ENCODE measurements around the gene SESTD1. TPM values are rescaled to one million over a fixed set of nuclear protein-coding genes. Genes with fewer than 3 reads are reported as not detected.
"Not testable (repeated sequence)": the region's sequence is repeated elsewhere in the genome, so short reads cannot be mapped to it uniquely, and the experiment has no call there.

The SESTD1 gene
- total RNA-seq, 1 donor from 2014 or later: 17.9 TPM

GRCh38 chr2:179222076-179222475, 42.6 kb downstream of the SESTD1 start:
- no peaks in the 10 kb centered on the region for H3K36me3 ChIP-seq (ENCODE audit: control insufficient read depth, insufficient read depth, low read length)
- no peak for TF ChIP-seq CTCF (IDR thresholded peaks at IDR 0.05; ENCODE audit: insufficient read depth, low read length, poor library complexity, severe bottlenecking)
- H3K4me3 ChIP-seq (ENCODE audit: low read depth, low read length): no peak overlapping the region
- H3K27me3 ChIP-seq (ENCODE audit: control insufficient read depth, insufficient read depth, low read length): no peaks in the 10 kb centered on the region
- DNase-seq (ENCODE audit: low read depth): no peak

GRCh38 chr2:179218848-179219594, 45.6 kb downstream of the SESTD1 start:
- TF ChIP-seq CTCF (IDR thresholded peaks at IDR 0.05; ENCODE audit: insufficient read depth, low read length, poor library complexity, severe bottlenecking): peak; percentile 83
- no peak overlapping the region for H3K4me3 ChIP-seq (ENCODE audit: low read depth, low read length)
- DNase-seq (ENCODE audit: low read depth): peak; percentile 50
- no peaks in the 10 kb centered on the region for H3K36me3 ChIP-seq (ENCODE audit: control insufficient read depth, insufficient read depth, low read length)
- no peaks in the 10 kb centered on the region for H3K27me3 ChIP-seq (ENCODE audit: control insufficient read depth, insufficient read depth, low read length)

- not testable (repeated sequence) for H3K36me3 ChIP-seq (ENCODE audit: control insufficient read depth, insufficient read depth, low read length); H3K27me3 ChIP-seq (ENCODE audit: control insufficient read depth, insufficient read depth, low read length); H3K4me3 ChIP-seq (ENCODE audit: low read depth, low read length); DNase-seq (ENCODE audit: low read depth)
These were observed 50.0 kb downstream of the SESTD1 start for GRCh38 chr2:179214671-179215070.

- no peak for TF ChIP-seq CTCF (IDR thresholded peaks at IDR 0.05; ENCODE audit: insufficient read depth, low read length, poor library complexity, severe bottlenecking)
- DNase-seq (ENCODE audit: low read depth): no peak
- no peaks in the 10 kb centered on the region for H3K27me3 ChIP-seq (ENCODE audit: control insufficient read depth, insufficient read depth, low read length)
- no peak overlapping the region for H3K4me3 ChIP-seq (ENCODE audit: low read depth, low read length)
- no peaks in the 10 kb centered on the region for H3K36me3 ChIP-seq (ENCODE audit: control insufficient read depth, insufficient read depth, low read length)
These were observed 53.3 kb downstream of the SESTD1 start for GRCh38 chr2:179211355-179211754.

- not testable (repeated sequence) for DNase-seq (ENCODE audit: low read depth); H3K27me3 ChIP-seq (ENCODE audit: control insufficient read depth, insufficient read depth, low read length); H3K4me3 ChIP-seq (ENCODE audit: low read depth, low read length); H3K36me3 ChIP-seq (ENCODE audit: control insufficient read depth, insufficient read depth, low read length)
These were observed 56.4 kb downstream of the SESTD1 start for GRCh38 chr2:179208277-179208676.

- Histone ChIP-seq H3K36me3 (ENCODE audit: control insufficient read depth, insufficient read depth, low read length) (no peaks in the 10 kb centered on the region), H3K4me3 (ENCODE audit: low read depth, low read length) (no peak overlapping the region), H3K27me3 (ENCODE audit: control insufficient read depth, insufficient read depth, low read length) (no peaks in the 10 kb centered on the region)
- DNase-seq (ENCODE audit: low read depth): no peak
- no peak for TF ChIP-seq CTCF (IDR thresholded peaks at IDR 0.05; ENCODE audit: insufficient read depth, low read length, poor library complexity, severe bottlenecking)
These were observed 57.6 kb downstream of the SESTD1 start for GRCh38 chr2:179207047-179207446.

- H3K36me3 ChIP-seq (ENCODE audit: control insufficient read depth, insufficient read depth, low read length): no peaks in the 10 kb centered on the region
- TF ChIP-seq CTCF (IDR thresholded peaks at IDR 0.05; ENCODE audit: insufficient read depth, low read length, poor library complexity, severe bottlenecking): no peak
- H3K27me3 ChIP-seq (ENCODE audit: control insufficient read depth, insufficient read depth, low read length): no peaks in the 10 kb centered on the region
- H3K4me3 ChIP-seq (ENCODE audit: low read depth, low read length): no peak overlapping the region
- DNase-seq (ENCODE audit: low read depth): no peak
These were observed 62.8 kb downstream of the SESTD1 start for GRCh38 chr2:179201869-179202268.

- DNase-seq (ENCODE audit: low read depth); H3K4me3 ChIP-seq (ENCODE audit: low read depth, low read length); H3K27me3 ChIP-seq (ENCODE audit: control insufficient read depth, insufficient read depth, low read length); H3K36me3 ChIP-seq (ENCODE audit: control insufficient read depth, insufficient read depth, low read length): not testable (repeated sequence)
These were observed 68.6 kb downstream of the SESTD1 start for GRCh38 chr2:179195926-179196590.
